Testis (tissue), 2 donors: ENCODE results near the gene GRIA1.

Source experiments
- POLR2A ChIP-seq: fragments of 450-650 bp; IDR thresholded peaks from one replicate; pipeline ENCODE4 v1.6.1; 2017; ENCODE audit warnings: antibody characterized with exemption, mild to moderate bottlenecking, moderate library complexity
- TF ChIP-seq, protein P1 (sequence below), 3 experiments: fragments of 450-650 bp in 2 of 3; fragments of 200-600 bp in 1 of 3; sonication (generic) in 1 of 3; IDR thresholded peaks; one replicate each; pipeline ENCODE4 v1.5.1; 2016 to 2019; ENCODE audit warnings: antibody characterized with exemption in 3 of 3, mild to moderate bottlenecking in 2 of 3, moderate library complexity in 1 of 3

DNA sequence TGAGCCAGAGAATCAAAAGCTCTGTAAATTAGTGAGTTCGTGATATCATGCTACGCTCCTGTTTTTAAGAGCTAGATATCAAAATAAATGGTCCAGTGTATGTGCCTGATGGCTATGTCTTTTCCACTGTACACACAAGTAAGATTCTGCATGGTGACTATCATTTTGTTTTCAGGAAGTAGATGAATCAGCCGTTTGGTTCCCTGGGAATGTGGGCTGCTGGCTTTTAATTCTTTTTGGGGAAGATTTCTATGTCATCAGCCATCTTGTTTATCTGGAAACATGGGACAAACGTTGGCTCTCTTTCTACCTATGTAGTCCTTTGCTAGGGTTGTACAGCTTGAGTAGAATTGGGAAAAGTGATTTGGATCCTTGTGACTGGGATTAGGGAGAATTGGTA lies 126.7 kb downstream of the GRIA1 start:
- TF ChIP-seq, protein P1, sequence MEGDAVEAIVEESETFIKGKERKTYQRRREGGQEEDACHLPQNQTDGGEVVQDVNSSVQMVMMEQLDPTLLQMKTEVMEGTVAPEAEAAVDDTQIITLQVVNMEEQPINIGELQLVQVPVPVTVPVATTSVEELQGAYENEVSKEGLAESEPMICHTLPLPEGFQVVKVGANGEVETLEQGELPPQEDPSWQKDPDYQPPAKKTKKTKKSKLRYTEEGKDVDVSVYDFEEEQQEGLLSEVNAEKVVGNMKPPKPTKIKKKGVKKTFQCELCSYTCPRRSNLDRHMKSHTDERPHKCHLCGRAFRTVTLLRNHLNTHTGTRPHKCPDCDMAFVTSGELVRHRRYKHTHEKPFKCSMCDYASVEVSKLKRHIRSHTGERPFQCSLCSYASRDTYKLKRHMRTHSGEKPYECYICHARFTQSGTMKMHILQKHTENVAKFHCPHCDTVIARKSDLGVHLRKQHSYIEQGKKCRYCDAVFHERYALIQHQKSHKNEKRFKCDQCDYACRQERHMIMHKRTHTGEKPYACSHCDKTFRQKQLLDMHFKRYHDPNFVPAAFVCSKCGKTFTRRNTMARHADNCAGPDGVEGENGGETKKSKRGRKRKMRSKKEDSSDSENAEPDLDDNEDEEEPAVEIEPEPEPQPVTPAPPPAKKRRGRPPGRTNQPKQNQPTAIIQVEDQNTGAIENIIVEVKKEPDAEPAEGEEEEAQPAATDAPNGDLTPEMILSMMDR (IDR thresholded peaks at IDR 0.05) = no peak
- no peak for TF ChIP-seq POLR2A
